ENCODE data around the gene XPOT.

DNA sequence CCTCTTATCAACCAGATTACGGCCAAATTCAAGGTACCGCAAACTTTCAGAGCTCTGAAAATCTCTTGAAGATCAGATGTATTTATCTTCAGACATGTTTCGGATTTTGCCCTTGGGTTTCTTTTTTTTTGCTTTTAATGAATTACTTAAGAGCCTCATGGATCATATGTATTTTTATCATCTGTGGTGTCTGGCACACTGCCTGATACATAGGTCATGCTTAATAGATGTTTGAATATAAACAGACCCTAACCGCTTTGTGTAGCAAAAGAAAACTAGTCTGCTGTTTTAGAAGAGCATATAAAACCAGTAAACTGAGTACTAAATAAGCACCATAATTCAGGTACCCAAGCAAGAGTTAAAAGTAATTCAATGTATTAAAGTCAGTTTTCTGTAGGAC lies 27.6 kb downstream of the XPOT start:
- TF ChIP-seq, protein P1, sequence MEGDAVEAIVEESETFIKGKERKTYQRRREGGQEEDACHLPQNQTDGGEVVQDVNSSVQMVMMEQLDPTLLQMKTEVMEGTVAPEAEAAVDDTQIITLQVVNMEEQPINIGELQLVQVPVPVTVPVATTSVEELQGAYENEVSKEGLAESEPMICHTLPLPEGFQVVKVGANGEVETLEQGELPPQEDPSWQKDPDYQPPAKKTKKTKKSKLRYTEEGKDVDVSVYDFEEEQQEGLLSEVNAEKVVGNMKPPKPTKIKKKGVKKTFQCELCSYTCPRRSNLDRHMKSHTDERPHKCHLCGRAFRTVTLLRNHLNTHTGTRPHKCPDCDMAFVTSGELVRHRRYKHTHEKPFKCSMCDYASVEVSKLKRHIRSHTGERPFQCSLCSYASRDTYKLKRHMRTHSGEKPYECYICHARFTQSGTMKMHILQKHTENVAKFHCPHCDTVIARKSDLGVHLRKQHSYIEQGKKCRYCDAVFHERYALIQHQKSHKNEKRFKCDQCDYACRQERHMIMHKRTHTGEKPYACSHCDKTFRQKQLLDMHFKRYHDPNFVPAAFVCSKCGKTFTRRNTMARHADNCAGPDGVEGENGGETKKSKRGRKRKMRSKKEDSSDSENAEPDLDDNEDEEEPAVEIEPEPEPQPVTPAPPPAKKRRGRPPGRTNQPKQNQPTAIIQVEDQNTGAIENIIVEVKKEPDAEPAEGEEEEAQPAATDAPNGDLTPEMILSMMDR (IDR thresholded peaks at IDR 0.05) = no peak
- TF ChIP-seq EP300 (IDR thresholded peaks at IDR 0.05) = no peak
- no peak for TF ChIP-seq POLR2AphosphoS5 (IDR thresholded peaks at IDR 0.05)
- TF ChIP-seq POLR2A (IDR thresholded peaks at IDR 0.05; ENCODE audit: low read depth) = no peak

Data from esophagus muscularis mucosa (tissue), 4 donors.